ENCODE measurements around the gene ARHGAP19.

GRCh38 chr10:97250952-97251351 lies 41.5 kb downstream of the ARHGAP19 start:
- no peak for TF ChIP-seq CTCF (IDR thresholded peaks at IDR 0.05; ENCODE audit: poor library complexity, severe bottlenecking)
- no peak for TF ChIP-seq MXI1 (conservative IDR thresholded peaks at IDR 0.05; ENCODE audit: poor library complexity, severe bottlenecking)

All from neural cell (in vitro differentiated cells).